H54 (cell line): Measurements from ENCODE around the gene REN.

ENCODE experiments used
- DNase-seq: peaks from one replicate; pipeline ENCODE4 v3.0.0; 2011; ENCODE audit warnings: low spot score, mixed read lengths; ENCODE audit not compliant: insufficient read length
- FAIRE-seq: peaks from 3 replicates; lab custom pipeline; 2011; peaks lifted over from hg19 to GRCh38; lab: Jason Lieb, UNC
- POLR2A ChIP-seq: IDR thresholded peaks from 2 replicates; pipeline ENCODE4 v1.6.1; 2011; ENCODE audit warnings: low read depth, mild to moderate bottlenecking, low read length

Gene REN

GRCh38 chr1:204110894-204111633, 55.1 kb downstream of the REN start:
- TF ChIP-seq POLR2A, result no peak
- FAIRE-seq (no peak), DNase-seq (no peak)

GRCh38 chr1:204108312-204109141, 57.6 kb downstream of the REN start:
- TF ChIP-seq POLR2A, result no peak
- no peak for DNase-seq
- no peak for FAIRE-seq

- no peak for DNase-seq
- no peak for TF ChIP-seq POLR2A
- FAIRE-seq, result no peak
These were observed 58.2 kb downstream of the REN start for GRCh38 chr1:204107892-204108291.

- TF ChIP-seq POLR2A, result no peak
- FAIRE-seq (no peak), DNase-seq (no peak)
These were observed 59.3 kb downstream of the REN start for GRCh38 chr1:204106825-204107224.

- TF ChIP-seq POLR2A, result no peak
- no peak for DNase-seq
- no peak for FAIRE-seq
These were observed 61.0 kb downstream of the REN start for GRCh38 chr1:204105131-204105515.
